ENCODE results near the gene BNIP3. TPM values are rescaled to one million over a fixed set of nuclear protein-coding genes. Genes with fewer than 3 reads are reported as not detected.

BNIP3 gene, protein sequence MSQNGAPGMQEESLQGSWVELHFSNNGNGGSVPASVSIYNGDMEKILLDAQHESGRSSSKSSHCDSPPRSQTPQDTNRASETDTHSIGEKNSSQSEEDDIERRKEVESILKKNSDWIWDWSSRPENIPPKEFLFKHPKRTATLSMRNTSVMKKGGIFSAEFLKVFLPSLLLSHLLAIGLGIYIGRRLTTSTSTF
- total RNA-seq = 327 and 384 TPM in 2 replicates

DNA sequence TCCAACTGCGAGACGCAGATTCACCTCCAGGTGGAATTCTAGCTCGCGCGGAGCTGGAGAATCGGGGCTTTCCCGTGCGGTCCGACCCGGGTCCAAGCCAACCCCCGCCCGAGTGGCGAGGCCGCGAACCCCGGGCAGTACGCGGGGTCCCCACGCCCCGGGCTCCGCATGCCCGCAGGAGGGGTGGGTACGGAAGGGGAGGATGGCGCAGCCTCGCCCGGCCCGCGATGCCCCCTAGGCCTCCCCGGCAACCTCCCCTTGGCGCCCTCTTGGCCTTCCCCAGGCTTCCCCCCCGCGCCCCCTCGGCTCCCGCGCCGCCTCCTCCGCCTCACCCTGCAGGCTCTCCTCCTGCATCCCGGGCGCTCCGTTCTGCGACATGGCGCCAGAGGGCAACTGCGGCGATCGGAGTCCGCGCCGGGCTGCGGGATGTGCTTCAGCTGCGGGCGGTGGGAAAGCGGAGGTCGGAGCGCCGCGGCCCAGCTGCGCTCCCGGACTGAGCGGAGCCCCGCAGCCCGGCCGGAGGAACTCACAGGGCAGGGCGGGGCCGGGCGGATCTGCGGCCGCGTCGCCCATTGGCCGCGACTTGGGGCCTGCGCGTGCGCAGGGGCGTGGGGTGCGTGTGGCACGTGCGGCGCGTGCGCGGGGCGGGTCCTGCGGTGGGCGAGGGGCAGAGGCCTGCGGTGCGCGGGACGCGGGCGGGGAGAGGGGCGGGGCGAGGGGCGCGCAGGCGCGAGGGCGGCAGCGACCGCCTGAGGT, at the start of gene BNIP3:
BNIP3 (minus strand) TSS at position 495 of the 756 bp plus-strand sequence; CDS start at position 378, 117 bp downstream.

Other genes starting within 250 kb of the BNIP3 start
- gene PPP2R2D, start 80.9 kb downstream of the BNIP3 start, total RNA-seq = 30.7 and 33.7 TPM in 2 replicates
- under 0.01 TPM in 2 replicates for gene JAKMIP3, start 84.0 kb upstream of the BNIP3 start, total RNA-seq
- 7.5 and 7.6 TPM in 2 replicates for gene DPYSL4, start 205.0 kb upstream of the BNIP3 start, total RNA-seq